Measurements from ENCODE around the gene CST3. TPM values are rescaled to one million over a fixed set of nuclear protein-coding genes. Genes with fewer than 3 reads are reported as not detected.

Gene CST3
- total RNA-seq, 1 donor from 2014 or later, result 1,106 TPM

GRCh38 chr20:23671479-23671878 lies 33.7 kb upstream of the CST3 start:
- DNase-seq (ENCODE audit: extremely low spot score in 2 of 2), result peak in 1 of 2 donors; percentile 64
- no peaks in the 10 kb centered on the region for H3K4me1 ChIP-seq
- intact Hi-C loops (cut with DNase I), result no loop called here
- H3K9me3 ChIP-seq, result no peaks in the 10 kb centered on the region
- H3K36me3 ChIP-seq, result no peaks in the 10 kb centered on the region
- no peak overlapping the region for H3K4me3 ChIP-seq
- no peak overlapping the region for H3K27ac ChIP-seq
- TF ChIP-seq POLR2AphosphoS5 (IDR thresholded peaks at IDR 0.05; ENCODE audit: insufficient read depth in 1 of 2, low read depth in 1 of 2), result no peak
- TF ChIP-seq CTCF (IDR thresholded peaks at IDR 0.05), result no peak
- no peak for TF ChIP-seq POLR2A (IDR thresholded peaks at IDR 0.05)
- no peaks in the 10 kb centered on the region for H3K27me3 ChIP-seq

- Histone ChIP-seq H3K27ac (no peak overlapping the region), H3K9me3 (no peaks in the 10 kb centered on the region), H3K4me3 (no peak overlapping the region), H3K4me1 (no peaks in the 10 kb centered on the region), H3K27me3 (no peaks in the 10 kb centered on the region), H3K36me3 (no peaks in the 10 kb centered on the region)
- DNase-seq (ENCODE audit: extremely low spot score in 2 of 2), result peak in 1 of 2 donors; percentile 52
- intact Hi-C loops (cut with DNase I), result no loop called here
- TF ChIP-seq POLR2A (IDR thresholded peaks at IDR 0.05) (no peak), POLR2AphosphoS5 (IDR thresholded peaks at IDR 0.05; ENCODE audit: insufficient read depth in 1 of 2, low read depth in 1 of 2) (no peak), CTCF (IDR thresholded peaks at IDR 0.05) (no peak)
Measured at GRCh38 chr20:23670361-23670760, 32.6 kb upstream of the CST3 start.

- intact Hi-C loops (cut with DNase I), result loop anchor here (10.0 kb wide), 1 partner anchor 225 kb away; no protein-coding TSS in a partner anchor
Measured at GRCh38 chr20:23669866-23670265, 32.1 kb upstream of the CST3 start.

GRCh38 chr20:23669327-23669726 lies 31.6 kb upstream of the CST3 start:
- peak in 1 of 2 donors; percentile 6 for DNase-seq (ENCODE audit: extremely low spot score in 2 of 2)
- no peaks in the 10 kb centered on the region for H3K36me3 ChIP-seq
- no peaks in the 10 kb centered on the region for H3K27me3 ChIP-seq
- TF ChIP-seq CTCF (IDR thresholded peaks at IDR 0.05) (no peak), POLR2AphosphoS5 (IDR thresholded peaks at IDR 0.05; ENCODE audit: insufficient read depth in 1 of 2, low read depth in 1 of 2) (no peak), POLR2A (IDR thresholded peaks at IDR 0.05) (no peak)
- H3K4me1 ChIP-seq, result no peaks in the 10 kb centered on the region
- no peaks in the 10 kb centered on the region for H3K9me3 ChIP-seq
- no peak overlapping the region for H3K4me3 ChIP-seq
- no peak overlapping the region for H3K27ac ChIP-seq
- intact Hi-C loops (cut with DNase I), result loop anchor here (10.0 kb wide), 1 partner anchor 225 kb away; no protein-coding TSS in a partner anchor

More at GRCh38 chr20:23669866-23670265, 32.1 kb upstream of the CST3 start:
- no peaks in the 10 kb centered on the region for H3K36me3 ChIP-seq
- no peak overlapping the region for H3K4me3 ChIP-seq
- peak; percentile 10 to 31 for DNase-seq (ENCODE audit: extremely low spot score in 2 of 2)
- no peaks in the 10 kb centered on the region for H3K9me3 ChIP-seq
- H3K4me1 ChIP-seq, result no peaks in the 10 kb centered on the region
- no peaks in the 10 kb centered on the region for H3K27me3 ChIP-seq
- TF ChIP-seq POLR2AphosphoS5 (IDR thresholded peaks at IDR 0.05; ENCODE audit: insufficient read depth in 1 of 2, low read depth in 1 of 2), result no peak
- TF ChIP-seq CTCF (IDR thresholded peaks at IDR 0.05), result no peak
- no peak for TF ChIP-seq POLR2A (IDR thresholded peaks at IDR 0.05)
- H3K27ac ChIP-seq, result no peak overlapping the region

- H3K27me3 ChIP-seq, result no peaks in the 10 kb centered on the region
- DNase-seq (ENCODE audit: extremely low spot score in 2 of 2), result peak; percentile 55 to 70
- intact Hi-C loops (cut with DNase I), result loop anchor here (10.0 kb wide), 1 partner anchor 224 kb away; no protein-coding TSS in a partner anchor
- no peak overlapping the region for H3K27ac ChIP-seq
- H3K9me3 ChIP-seq, result no peaks in the 10 kb centered on the region
- TF ChIP-seq POLR2AphosphoS5 (IDR thresholded peaks at IDR 0.05; ENCODE audit: insufficient read depth in 1 of 2, low read depth in 1 of 2) (no peak), CTCF (IDR thresholded peaks at IDR 0.05) (peak; percentile 32 to 68 (median 42))
- no peak overlapping the region for H3K4me3 ChIP-seq
- H3K4me1 ChIP-seq, result no peaks in the 10 kb centered on the region
- H3K36me3 ChIP-seq, result no peaks in the 10 kb centered on the region
Measured at GRCh38 chr20:23668477-23668951, 30.8 kb upstream of the CST3 start.

Data from vagina (tissue), 2 donors.